Bone marrow (tissue), 2 donors: Measurements from ENCODE around the gene TEKTIP1.
"Not testable (repeated sequence)": the region's sequence is repeated elsewhere in the genome, so short reads cannot be mapped to it uniquely, and the experiment has no call there.

Experiments used
- DNase-seq, 2 donors: peaks; one replicate each; lab custom pipeline; 2025; lab: John Stamatoyannopoulos, UW

The TEKTIP1 gene

DNA sequence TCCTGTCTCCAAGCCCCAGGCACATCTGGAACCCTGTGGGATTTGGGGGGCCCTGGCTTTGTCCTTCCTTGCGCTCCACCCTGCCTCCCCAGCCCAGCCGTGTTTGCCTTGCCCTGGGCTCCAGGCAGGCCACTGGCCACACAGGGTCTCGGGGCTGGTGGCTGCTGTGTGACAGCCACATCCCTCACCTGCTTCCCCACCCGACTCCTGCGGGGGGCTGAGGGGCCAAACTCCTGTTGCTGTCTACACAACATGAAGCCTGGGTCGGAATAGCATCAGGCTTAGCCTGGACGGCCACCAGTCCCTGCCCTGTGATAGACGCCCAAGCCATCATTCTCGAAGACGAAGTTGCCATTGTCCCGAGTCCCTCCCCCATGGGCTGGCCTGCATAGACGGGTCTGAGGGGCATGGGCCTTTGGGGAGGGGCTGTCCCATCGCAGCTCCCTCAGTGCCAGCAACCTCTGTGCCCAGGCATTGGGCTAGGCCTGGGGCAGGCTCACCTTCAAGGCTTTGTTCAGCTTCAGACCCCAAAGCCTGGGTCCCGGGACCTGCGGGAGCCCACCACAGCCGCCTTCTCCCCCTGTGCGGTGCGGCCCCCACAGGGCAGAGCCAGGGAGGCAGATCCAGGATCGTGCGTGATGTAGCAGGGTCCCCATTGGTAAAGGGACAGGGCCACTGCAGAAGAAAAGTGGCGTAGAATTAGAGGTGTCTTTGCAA lies 15.5 kb upstream of the TEKTIP1 start:
- no peak for DNase-seq

DNA sequence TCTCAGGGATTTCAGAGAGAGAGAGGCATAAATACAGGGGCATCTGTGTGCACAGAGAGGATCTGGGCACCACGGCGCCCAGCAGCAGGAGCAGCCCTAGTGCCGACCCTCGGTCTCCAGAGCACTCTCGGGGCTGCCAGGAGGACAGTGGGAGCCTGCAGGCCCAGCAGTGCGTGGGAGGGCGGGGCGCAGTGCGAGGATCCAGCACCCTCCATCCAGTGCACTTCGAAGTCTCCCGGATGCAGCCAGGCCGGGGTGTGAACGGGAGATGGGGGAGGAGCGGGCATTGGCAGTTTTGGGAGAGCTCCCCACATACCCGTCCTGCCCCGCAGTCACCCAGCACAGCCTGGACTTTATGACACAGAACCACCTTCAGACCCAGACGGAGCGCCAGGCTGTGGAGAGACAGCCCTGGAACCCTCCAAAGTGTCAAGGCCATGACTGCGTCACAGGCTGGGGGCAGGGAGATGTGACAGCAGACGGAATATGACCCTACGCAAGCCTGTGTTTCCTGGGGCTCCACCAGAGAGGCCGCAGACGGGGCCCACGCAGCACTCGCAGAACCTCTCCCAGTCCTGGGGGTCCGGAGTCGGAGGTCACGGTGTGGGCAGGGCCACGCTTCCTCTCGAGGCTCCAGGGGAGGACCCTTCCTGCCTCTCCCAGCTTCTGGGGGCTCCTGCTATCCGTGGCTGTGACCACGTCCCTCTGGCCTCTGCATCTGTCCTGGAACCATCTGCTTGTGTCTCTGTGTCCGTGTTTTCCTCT lies 14.7 kb upstream of the TEKTIP1 start:
- no peak for DNase-seq

DNA sequence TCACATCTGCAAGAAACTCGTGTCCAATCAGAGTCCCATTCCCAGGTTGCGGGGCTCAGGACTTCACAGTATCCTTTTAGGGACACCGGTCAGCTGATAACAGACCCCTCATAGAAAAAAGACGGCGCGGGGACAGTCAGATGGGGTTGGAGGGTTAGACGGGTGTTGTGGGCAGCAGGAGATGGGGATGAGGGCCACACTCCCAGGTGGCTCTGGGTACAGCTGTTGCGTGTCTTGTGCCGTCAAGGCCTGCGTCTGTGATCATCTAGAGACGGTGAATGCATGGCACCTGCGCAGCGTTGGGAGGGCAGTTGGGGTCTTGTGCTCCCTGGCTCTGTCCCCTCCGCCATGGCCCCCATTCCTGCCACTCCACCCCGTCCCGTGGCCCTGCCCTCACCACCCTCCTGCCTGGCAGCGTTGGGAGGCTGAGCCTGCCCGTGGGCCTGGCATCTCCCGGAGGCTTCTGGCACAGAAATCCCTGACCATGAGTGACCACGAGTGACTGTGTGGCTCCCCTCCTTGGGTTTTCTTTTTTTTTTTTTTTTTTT lies 14.0 kb upstream of the TEKTIP1 start:
- DNase-seq: no peak

DNA sequence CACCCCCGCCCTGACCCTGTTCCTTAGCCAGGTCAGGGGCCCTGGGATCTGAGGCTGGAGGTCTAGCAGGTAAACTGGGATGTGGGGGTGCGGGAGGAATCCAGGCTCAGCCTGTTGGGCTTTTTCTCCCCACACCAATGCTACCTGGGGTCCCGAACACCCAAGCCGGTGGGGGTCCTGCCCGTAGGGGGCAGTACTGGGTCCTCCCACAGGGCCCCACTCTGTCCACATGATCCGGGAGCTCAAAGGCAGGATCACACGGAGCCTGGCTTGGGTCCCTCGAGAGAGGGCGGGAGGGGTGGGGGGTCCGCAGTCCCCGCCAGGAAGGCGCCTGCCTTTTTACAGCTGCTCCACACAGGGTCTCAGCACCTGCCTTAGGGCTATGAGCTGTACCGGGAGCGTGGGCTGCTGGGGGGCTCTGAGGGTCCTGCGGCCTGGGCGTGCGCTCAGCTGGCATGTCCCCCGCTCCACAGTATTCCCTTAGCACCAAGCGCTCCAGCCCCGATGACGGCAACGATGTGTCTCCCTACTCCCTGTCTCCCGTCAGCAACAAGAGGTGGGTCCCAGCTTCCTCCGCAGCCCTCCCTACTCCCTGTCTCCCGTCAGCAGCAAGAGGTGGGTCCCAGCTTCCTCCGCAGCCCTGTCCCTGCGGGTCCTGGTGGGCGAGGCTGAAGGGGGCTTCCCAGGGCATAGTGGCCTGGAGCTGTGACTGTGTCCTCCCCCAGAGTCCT lies 12.3 kb upstream of the TEKTIP1 start:
- no peak for DNase-seq

DNA sequence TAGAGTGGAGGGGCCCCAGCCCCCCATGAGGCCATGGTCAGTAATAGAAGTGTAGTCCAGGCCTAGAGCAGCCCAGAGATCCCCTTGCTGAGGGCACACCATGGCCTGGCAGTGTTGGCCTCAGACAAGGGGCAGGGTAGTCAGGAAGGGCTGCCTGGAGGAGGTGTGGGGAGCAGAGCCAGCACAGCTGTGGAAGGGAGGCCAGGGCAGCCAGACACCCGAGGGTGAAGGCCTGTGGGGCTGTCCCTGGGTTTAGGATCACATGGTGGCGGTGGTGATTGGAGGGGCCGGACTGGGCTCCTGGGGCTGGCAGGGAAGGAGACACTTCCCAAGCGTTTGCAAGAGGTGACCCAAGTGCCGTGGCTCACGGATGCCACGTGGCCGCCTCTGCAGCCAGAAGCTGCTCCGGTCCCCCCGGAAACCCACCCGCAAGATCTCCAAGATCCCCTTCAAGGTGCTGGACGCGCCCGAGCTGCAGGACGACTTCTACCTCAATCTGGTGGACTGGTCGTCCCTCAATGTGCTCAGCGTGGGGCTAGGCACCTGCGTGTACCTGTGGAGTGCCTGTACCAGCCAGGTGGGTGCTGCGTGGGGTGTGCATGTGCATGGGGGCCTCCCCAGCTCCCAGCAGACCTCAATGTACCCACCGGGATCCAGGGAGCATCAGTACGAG lies 11.6 kb upstream of the TEKTIP1 start:
- DNase-seq: no peak

DNA sequence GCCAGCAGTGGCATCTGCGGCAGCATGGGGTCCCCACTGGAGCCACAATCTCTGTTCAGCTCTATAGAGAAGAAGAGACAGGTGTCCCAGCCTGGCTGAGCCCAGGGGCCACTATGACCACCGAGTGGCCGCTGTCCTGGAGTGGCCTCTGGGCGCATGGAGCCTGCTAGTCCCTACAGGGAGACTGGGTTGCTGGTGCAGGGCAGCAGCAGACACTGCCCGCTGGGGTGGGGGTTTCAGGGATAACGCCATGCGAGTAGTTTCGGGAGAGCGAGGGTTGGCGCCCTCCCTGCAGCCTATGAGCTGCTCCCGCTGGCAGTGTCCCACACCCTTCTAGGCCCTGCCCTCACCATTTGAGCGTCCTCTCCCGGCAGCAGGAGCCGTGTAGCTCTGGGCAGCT lies 10.9 kb upstream of the TEKTIP1 start:
- DNase-seq: no peak

DNA sequence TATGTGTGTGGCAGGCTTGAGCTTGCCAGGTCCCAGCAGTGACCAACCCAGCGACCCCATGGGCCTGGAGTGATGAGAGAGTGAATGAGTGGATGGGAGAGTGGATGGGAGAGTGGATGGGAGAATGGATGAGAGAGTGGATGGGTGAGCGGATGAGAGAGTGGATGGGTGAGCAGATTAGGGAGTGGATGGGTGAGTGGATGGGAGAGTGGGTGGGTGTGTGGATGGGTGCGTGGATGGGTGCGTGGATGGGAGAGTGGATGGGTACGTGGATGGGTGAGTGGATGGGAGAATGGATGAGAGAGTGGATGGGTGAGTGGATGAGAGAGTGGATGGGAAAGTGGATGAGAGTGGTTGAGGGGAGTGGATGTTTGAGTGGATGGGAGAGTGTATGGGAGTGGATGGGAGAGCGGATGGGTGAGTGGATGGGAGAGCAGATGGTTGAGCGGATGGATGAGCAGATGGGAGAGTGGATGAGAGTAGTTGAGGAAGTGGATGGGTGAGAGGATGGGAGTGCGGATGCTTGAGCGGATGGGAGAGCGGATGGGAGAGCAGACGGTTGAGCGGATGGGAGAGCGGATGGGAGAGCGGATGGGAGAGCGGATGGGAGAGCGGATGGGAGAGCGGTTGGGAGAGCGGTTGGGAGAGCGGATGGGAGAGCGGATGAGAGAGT lies 10.3 kb upstream of the TEKTIP1 start:
- DNase-seq: no peak

DNA sequence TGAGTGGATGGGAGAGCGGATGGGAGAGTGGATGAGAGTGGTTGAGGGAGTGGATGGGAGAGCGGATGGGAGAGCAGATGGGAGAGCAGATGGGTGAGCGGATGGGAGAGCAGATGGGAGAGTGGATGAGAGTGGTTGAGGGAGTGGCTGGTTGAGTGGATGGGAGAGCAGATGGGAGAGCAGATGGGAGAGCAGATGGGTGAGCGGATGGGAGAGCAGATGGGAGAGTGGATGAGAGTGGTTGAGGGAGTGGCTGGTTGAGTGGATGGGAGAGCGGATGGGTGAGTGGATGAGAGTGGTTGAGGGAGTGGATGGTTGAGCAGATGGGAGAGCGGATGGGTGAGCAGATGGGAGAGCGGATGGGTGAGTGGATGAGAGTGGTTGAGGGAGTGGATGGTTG lies 9.7 kb upstream of the TEKTIP1 start:
- not testable (repeated sequence) for DNase-seq

DNA sequence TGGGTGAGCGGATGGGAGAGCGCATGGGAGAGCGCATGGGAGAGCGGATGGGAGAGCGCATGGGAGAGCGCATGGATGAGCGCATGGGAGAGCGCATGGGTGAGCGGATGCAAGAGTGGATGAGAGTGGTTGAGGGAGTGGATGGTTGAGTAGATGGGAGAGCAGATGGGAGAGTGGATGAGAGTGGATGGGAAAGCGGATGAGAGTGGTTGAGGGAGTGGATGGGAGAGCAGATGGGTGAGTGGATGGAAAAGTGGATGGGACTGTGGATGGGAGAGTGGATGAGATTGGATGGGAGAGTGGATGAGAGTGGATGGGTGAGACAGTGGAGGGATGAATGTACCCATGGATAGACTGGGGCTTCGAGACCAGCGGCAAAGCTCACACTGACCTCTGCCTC lies 8.6 kb upstream of the TEKTIP1 start:
- no peak for DNase-seq

DNA sequence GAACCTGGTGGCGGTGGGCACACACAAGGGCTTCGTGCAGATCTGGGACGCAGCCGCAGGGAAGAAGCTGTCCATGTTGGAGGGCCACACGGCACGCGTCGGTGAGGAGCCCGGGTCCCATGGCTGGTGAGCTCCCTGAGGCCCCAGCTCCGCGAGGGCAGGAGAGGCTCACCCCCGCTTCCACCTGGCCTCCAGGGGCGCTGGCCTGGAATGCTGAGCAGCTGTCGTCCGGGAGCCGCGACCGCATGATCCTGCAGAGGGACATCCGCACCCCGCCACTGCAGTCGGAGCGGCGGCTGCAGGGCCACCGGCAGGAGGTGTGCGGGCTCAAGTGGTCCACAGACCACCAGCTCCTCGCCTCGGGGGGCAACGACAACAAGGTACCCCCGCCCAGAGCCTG lies 7.3 kb upstream of the TEKTIP1 start:
- no peak for DNase-seq

DNA sequence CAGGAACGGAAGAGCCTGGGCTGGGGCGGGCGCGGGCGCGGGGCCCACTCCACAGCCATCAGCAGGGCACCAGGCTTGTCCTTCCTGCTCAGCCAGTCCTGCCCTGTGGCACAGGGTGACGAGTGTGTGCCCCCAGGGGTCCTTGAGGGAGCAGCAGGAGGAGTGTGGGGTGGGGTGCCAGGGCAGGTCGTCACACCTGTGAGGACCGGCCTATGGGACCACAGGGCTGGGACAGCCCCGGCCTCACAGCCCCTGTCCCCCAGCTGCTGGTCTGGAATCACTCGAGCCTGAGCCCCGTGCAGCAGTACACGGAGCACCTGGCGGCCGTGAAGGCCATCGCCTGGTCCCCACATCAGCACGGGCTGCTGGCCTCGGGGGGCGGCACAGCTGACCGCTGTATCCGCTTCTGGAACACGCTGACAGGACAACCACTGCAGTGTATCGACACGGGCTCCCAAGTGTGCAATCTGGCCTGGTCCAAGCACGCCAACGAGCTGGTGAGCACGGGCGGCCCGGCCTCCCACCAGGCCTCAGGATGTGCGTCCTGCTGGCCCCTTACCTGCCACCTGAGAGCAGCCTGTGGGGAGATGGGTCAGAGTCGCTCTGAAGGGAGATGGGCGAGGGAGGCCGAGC lies 6.7 kb upstream of the TEKTIP1 start:
- no peak for DNase-seq

DNA sequence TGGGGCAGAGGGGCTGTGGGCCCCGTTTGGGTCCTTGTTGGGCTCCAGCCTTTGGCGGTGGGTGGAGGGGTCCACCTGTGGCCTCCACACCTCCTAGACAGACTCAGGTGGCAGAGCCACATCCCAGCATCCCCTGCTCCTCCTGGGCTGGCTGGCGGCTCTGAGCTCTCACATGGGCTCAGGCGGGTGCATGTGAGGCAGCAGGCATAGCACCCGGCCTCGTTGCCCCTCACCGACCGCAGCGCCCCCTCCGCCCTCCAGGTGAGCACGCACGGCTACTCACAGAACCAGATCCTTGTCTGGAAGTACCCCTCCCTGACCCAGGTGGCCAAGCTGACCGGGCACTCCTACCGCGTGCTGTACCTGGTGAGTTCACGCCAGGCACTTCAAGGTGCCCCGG lies 5.9 kb upstream of the TEKTIP1 start:
- DNase-seq: no peak

DNA sequence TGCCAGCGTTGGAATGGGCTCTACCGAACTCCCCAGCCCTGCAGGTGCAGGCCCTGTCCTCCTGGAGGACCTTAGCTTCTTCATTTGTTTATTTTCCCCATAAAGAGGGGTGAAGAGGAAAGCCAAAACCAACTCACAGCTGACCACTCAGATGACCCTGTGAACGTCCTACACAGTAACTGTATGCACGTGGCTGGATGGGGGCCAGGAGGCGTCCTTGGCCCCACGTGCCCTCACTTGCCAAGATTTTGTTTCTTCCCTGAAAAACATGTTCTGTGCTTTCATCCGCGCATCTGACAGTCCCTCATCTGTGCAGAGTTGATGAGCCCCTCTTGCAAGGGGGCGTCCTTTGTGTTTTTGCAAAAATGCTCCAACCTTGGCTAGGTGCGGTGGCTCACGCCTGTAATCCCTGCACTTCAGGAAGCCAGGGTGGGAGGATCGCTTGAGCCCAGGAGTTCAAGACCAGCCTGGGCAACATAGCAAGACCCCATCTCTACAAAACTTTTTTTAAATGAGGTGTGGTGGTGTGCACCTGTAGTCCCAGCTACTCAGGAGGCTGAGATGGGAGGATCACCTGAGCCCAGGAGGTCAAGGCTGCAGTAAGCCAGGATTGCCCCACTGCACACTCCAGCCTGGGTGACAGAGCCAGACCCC lies 5.3 kb upstream of the TEKTIP1 start:
- DNase-seq: no peak

DNA sequence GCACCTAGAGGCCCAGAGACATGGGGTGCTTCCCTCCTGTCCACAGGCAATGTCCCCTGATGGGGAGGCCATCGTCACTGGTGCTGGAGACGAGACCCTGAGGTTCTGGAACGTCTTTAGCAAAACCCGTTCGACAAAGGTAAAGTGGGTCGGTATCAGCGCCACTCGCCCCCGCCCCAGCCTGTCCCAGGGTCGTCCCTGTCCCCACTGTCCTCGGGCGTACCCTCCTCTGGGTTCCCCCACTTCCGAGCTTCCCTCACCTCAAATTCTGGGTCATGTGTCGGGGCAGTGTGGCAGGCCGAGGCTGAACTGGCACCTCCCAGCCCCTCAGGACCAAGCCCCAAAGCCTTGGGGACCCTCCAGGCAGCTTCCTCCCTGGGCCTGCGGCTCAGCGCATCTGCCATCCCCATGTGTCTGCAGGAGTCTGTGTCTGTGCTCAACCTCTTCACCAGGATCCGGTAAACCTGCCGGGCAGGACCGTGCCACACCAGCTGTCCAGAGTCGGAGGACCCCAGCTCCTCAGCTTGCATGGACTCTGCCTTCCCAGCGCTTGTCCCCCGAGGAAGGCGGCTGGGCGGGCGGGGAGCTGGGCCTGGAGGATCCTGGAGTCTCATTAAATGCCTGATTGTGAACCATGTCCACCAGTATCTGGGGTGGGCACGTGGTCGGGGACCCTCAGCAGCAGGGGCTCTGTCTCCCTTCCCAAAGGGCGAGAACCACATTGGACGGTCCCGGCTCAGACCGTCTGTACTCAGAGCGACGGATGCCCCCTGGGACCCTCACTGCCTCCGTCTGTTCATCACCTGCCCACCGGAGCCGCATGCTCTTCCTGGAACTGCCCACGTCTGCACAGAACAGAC lies 4.4 kb upstream of the TEKTIP1 start:
- DNase-seq: no peak

DNA sequence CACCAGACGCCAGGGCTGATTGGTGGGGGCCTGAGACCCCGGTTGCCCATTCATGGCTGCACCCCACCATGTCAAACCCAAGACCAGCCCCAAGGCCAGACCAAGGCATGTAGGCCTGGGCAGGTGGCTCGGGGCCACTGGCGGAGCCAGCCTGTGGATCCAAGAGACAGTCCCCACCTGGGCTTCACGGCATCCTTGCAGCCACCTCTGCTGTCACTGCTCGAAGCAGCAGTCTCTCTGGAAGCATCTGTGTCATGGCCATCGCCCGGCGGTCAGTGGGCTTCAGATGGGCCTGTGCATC lies 3.8 kb upstream of the TEKTIP1 start:
- no peak for DNase-seq

DNA sequence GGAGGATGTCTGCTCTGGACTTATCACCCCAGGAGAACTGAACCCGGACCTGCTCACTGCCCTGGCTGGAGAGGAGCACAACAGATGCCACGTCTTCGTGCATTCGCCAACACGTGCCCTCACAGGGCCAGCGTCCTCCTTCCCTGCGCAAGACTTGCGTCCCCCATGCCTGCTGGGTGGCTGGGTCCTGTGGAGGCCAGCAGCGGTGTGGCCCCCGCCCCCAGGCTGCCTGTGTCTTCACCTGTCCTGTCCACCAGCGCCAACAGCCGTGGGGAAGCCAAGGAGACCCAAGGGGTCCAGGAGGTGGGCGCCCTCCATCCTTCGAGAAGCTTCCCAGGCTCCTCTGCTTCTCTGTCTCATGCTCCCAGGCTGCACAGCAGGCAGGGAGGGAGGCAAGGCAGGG lies 3.4 kb upstream of the TEKTIP1 start:
- DNase-seq: no peak

DNA sequence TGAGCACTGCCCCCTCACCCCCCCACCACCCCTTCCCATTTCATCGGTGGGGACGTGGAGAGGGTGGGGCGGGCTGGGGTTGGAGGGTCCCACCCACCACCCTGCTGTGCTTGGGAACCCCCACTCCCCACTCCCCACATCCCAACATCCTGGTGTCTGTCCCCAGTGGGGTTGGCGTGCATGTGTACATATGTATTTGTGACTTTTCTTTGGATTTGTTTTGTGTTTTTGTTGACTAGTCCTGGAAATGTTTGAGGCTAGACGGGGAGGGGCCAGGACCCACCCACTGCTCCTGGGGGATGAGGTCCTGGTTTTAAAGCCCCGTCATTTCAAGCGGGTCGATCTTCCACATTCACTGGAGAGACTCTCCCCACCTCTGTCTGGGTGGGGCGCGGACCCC lies 3.0 kb upstream of the TEKTIP1 start:
- no peak for DNase-seq

DNA sequence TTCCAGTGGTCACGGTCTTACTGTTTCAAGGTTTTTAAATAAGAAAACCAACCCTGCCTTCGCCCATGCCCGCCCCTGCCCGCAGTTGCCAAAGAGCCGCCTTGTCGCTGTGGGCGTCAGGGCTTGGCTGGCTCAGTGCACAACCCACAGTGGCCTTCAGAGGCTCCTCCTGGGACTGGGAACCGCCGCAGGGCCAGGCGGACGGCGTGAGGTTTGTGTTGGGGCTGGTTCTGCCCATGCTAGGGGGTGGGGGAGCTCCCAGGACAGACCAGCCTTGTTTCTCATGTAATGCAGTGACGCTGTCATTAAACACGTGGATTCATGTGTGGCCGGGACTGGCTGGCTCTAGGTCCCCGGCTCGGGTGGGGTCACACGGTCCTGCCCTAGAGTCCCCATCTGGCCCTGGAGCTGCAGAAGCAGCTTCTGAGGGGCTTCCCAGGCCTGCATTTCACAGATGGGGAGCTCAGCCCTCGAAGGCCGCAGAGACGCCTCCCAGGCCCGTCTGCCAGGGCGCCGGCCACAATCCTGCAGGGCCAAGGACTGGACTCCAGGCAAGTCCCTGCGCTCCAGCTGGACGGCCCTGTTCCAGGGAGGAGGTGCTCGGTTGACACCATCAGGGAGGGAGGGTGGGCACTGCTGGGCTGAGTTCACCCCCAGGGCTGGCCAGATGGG lies 2.4 kb upstream of the TEKTIP1 start:
- no peak for DNase-seq

DNA sequence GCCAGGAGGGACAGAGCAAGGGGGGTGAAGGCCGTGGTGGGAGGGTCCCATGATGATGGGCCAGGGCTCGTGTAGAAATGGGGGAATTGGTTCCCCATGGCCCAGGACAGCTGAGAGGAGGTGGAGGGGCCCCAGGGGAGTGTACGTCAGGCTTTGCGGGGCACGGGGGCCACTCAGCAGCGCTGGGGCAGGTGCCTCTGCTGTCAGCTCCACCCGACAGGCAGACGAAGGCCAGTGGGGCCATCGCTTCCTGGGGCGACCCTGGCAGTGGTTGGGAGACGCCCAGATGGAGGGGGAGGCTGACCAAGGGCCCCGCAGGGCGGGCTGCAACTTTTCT lies 1.9 kb upstream of the TEKTIP1 start:
- DNase-seq: no peak
